ENCODE results near the gene RAB5A.

- no peak for TF ChIP-seq EZH2 (IDR thresholded peaks at IDR 0.05; ENCODE audit: low read length, unreplicated experiment)
- TF ChIP-seq CTCF (conservative IDR thresholded peaks at IDR 0.05; ENCODE audit: low read depth, low read length), result no peak
- TF ChIP-seq EZH2phosphoT487 (IDR thresholded peaks at IDR 0.05; ENCODE audit: borderline replicate concordance, low read length), result no peak
Observed at GRCh38 chr3:20012164-20012563, 65.3 kb downstream of the RAB5A start, which contains the start of gene PP2D1.

All from PC-3 (cell line).